Measurements from ENCODE around the gene GLOD4.
"Not testable (repeated sequence)": the region's sequence is repeated elsewhere in the genome, so short reads cannot be mapped to it uniquely, and the experiment has no call there.

GLOD4 gene

GRCh38 chr17:773016-773415 is 9.1 kb downstream of the GLOD4 start:
- DNase-seq, result no peak

- no peak for DNase-seq
Observed at GRCh38 chr17:767076-767475, 15.0 kb downstream of the GLOD4 start.

GRCh38 chr17:760371-760770 is 21.7 kb downstream of the GLOD4 start:
- DNase-seq, result no peak

- no peak for DNase-seq
Observed at GRCh38 chr17:759964-760363, 22.1 kb downstream of the GLOD4 start.

- not testable (repeated sequence) for DNase-seq
Observed at GRCh38 chr17:756010-756567, 26.0 kb downstream of the GLOD4 start.

GRCh38 chr17:755319-755961 is 26.6 kb downstream of the GLOD4 start:
- DNase-seq, result not testable (repeated sequence)

- DNase-seq, result no peak
Observed at GRCh38 chr17:753418-753817, 28.7 kb downstream of the GLOD4 start.

GRCh38 chr17:752620-753219 is 29.4 kb downstream of the GLOD4 start:
- DNase-seq, result no peak

- peak; percentile 67 for DNase-seq
Observed at GRCh38 chr17:752002-752619, 30.0 kb downstream of the GLOD4 start, which contains the start of gene GEMIN4. Gene GEMIN4 (minus strand): TSS chr17:752264. CDS start chr17:752142, 122 bp downstream.

- no peak for DNase-seq
Observed at GRCh38 chr17:751269-752001, 30.6 kb downstream of the GLOD4 start.

- DNase-seq, result no peak
Observed at GRCh38 chr17:750431-751037, 31.5 kb downstream of the GLOD4 start.

GRCh38 chr17:749359-749758 is 32.7 kb downstream of the GLOD4 start:
- not testable (repeated sequence) for DNase-seq

- DNase-seq, result not testable (repeated sequence)
Observed at GRCh38 chr17:748604-749003, 33.5 kb downstream of the GLOD4 start.

GRCh38 chr17:746783-747629 is 35.1 kb downstream of the GLOD4 start:
- no peak for DNase-seq

GRCh38 chr17:746181-746580 is 35.9 kb downstream of the GLOD4 start:
- DNase-seq, result no peak

- no peak for DNase-seq
Observed at GRCh38 chr17:745406-745805, 36.7 kb downstream of the GLOD4 start.

- no peak for DNase-seq
Observed at GRCh38 chr17:744937-745336, 37.1 kb downstream of the GLOD4 start.

- no peak for DNase-seq
Observed at GRCh38 chr17:743139-743538, 38.9 kb downstream of the GLOD4 start.

- no peak for DNase-seq
Observed at GRCh38 chr17:742147-742793, 39.8 kb downstream of the GLOD4 start.

GRCh38 chr17:740240-741017 is 41.7 kb downstream of the GLOD4 start:
- no peak for DNase-seq
